Uterus (tissue), 2 donors: ENCODE data around the gene WDR20.

Source experiments
- CTCF ChIP-seq, 4 experiments: fragments of 200-600 bp in 2 of 4; fragments of 450-650 bp in 2 of 4; sonication (generic) in 2 of 4; IDR thresholded peaks; one replicate each; pipeline ENCODE4 v1.5.1; 2016 to 2019; ENCODE audit warnings: antibody characterized with exemption in 4 of 4, mild to moderate bottlenecking in 2 of 4, moderate library complexity in 1 of 4
- POLR2A ChIP-seq, 2 donors: fragments of 450-650 bp; IDR thresholded peaks; one replicate each; pipeline ENCODE4 v1.6.1; 2016; ENCODE audit warnings: antibody characterized with exemption in 2 of 2, mild to moderate bottlenecking in 1 of 2, moderate library complexity in 1 of 2

GRCh38 chr14:102222009-102222575 is 82.4 kb downstream of the WDR20 start:
- TF ChIP-seq CTCF (IDR thresholded peaks at IDR 0.05) (no peak), POLR2A (IDR thresholded peaks at IDR 0.05) (no peak)
